Measurements from ENCODE around the gene AMZ1. TPM values are rescaled to one million over a fixed set of nuclear protein-coding genes. Genes with fewer than 3 reads are reported as not detected.

The AMZ1 gene
- total RNA-seq, 1 donor from 2014 or later, result not detected

GRCh38 chr7:2763597-2763996 is 75.6 kb downstream of the AMZ1 start:
- DNase-seq (ENCODE audit: low spot score in 2 of 2), result no peak
- H3K27me3 ChIP-seq, result no peaks in the 10 kb centered on the region
- H3K4me3 ChIP-seq, result no peak overlapping the region
- H3K4me1 ChIP-seq, result peaks cover 18 to 25% of the 10 kb centered on the region in 2 donors
- TF ChIP-seq CTCF (IDR thresholded peaks at IDR 0.05), result no peak
- H3K36me3 ChIP-seq, result no peaks in the 10 kb centered on the region
- peak overlapping the region; percentile 64 to 74 for H3K27ac ChIP-seq
- H3K9me3 ChIP-seq, result no peaks in the 10 kb centered on the region
- intact Hi-C loops (cut with DNase I), result no loop called here

GRCh38 chr7:2764621-2765020 is 76.6 kb downstream of the AMZ1 start:
- H3K27me3 ChIP-seq, result no peaks in the 10 kb centered on the region
- H3K4me1 ChIP-seq, result peaks cover 11 to 14% of the 10 kb centered on the region in 2 donors
- no peak for TF ChIP-seq CTCF (IDR thresholded peaks at IDR 0.05)
- H3K4me3 ChIP-seq, result no peak overlapping the region
- DNase-seq (ENCODE audit: low spot score in 2 of 2), result no peak
- H3K36me3 ChIP-seq, result no peaks in the 10 kb centered on the region
- H3K27ac ChIP-seq, result no peak overlapping the region
- no peaks in the 10 kb centered on the region for H3K9me3 ChIP-seq
- intact Hi-C loops (cut with DNase I), result no loop called here

Other genes with a start within 250 kb of the AMZ1 start
- gene GRIFIN, start 211.8 kb upstream of the AMZ1 start, total RNA-seq, result not detected
- 102 TPM for gene LFNG, start 168.4 kb upstream of the AMZ1 start, total RNA-seq
- 84.0 TPM for gene BRAT1, start 132.7 kb upstream of the AMZ1 start, total RNA-seq
- 11.4 TPM for gene IQCE, start 129.2 kb upstream of the AMZ1 start, total RNA-seq
- 70.5 TPM for gene TTYH3, start 56.2 kb upstream of the AMZ1 start, total RNA-seq
- gene GNA12, start 156.1 kb downstream of the AMZ1 start, total RNA-seq, result 61.0 TPM